Stimulated activated naive CD8-positive, alpha-beta T cell treated with anti-CD3 and anti-CD28 coated beads, Interleukin-15, Interleukin-2, amounts not matched to agents 100 U/mL and 50 U/mL, for 24 hours (primary cell): ENCODE results near the gene DTNBP1.
"Not testable (repeated sequence)": the region's sequence is repeated elsewhere in the genome, so short reads cannot be mapped to it uniquely, and the experiment has no call there.

Experiments used
- ATAC-seq: fragments of 150-1000 bp; cut with Tn5 transposase; one replicate; pipeline ENCODE4 v1.10.0; 2021
- DNase-seq: peaks from one replicate; pipeline ENCODE4 v3.0.0; 2021

DTNBP1 gene

GRCh38 chr6:15556711-15557110 is 106.1 kb downstream of the DTNBP1 start:
- ATAC-seq (no peak), DNase-seq (no peak)

- ATAC-seq (no peak), DNase-seq (no peak)
Observed at GRCh38 chr6:15555101-15556038, 107.5 kb downstream of the DTNBP1 start.

- DNase-seq: no peak
Observed at GRCh38 chr6:15554728-15555100, 108.1 kb downstream of the DTNBP1 start.

GRCh38 chr6:15553736-15554294 is 109.0 kb downstream of the DTNBP1 start:
- DNase-seq (no peak), ATAC-seq (no peak)

More at GRCh38 chr6:15554728-15555100, 108.1 kb downstream of the DTNBP1 start:
- no peak for ATAC-seq

GRCh38 chr6:15553031-15553430 is 109.8 kb downstream of the DTNBP1 start:
- ATAC-seq (no peak), DNase-seq (no peak)

GRCh38 chr6:15551798-15552197 is 111.0 kb downstream of the DTNBP1 start:
- no peak for DNase-seq
- no peak for ATAC-seq

GRCh38 chr6:15551262-15551661 is 111.6 kb downstream of the DTNBP1 start:
- no peak for DNase-seq
- no peak for ATAC-seq

- ATAC-seq (no peak), DNase-seq (no peak)
Observed at GRCh38 chr6:15550546-15551123, 112.2 kb downstream of the DTNBP1 start.

GRCh38 chr6:15549371-15549770 is 113.5 kb downstream of the DTNBP1 start:
- DNase-seq: no peak
- ATAC-seq: no peak

GRCh38 chr6:15547400-15547799 is 115.4 kb downstream of the DTNBP1 start:
- ATAC-seq: no peak
- DNase-seq: no peak

GRCh38 chr6:15546591-15546990 is 116.2 kb downstream of the DTNBP1 start:
- no peak for DNase-seq
- no peak for ATAC-seq

- DNase-seq (no peak), ATAC-seq (no peak)
Observed at GRCh38 chr6:15544321-15544900, 118.4 kb downstream of the DTNBP1 start.

- DNase-seq, ATAC-seq: not testable (repeated sequence)
Observed at GRCh38 chr6:15543332-15543917, 119.4 kb downstream of the DTNBP1 start.

GRCh38 chr6:15539722-15540270 is 123.0 kb downstream of the DTNBP1 start:
- DNase-seq (no peak), ATAC-seq (no peak)

GRCh38 chr6:15538766-15539495 is 123.9 kb downstream of the DTNBP1 start:
- ATAC-seq (no peak), DNase-seq (no peak)

- DNase-seq (no peak), ATAC-seq (no peak)
Observed at GRCh38 chr6:15538106-15538505, 124.7 kb downstream of the DTNBP1 start.

GRCh38 chr6:15536198-15536955 is 126.5 kb downstream of the DTNBP1 start:
- DNase-seq (no peak), ATAC-seq (no peak)

GRCh38 chr6:15535495-15536197 is 127.2 kb downstream of the DTNBP1 start:
- DNase-seq: no peak
- ATAC-seq: no peak

GRCh38 chr6:15534974-15535373 is 127.9 kb downstream of the DTNBP1 start:
- no peak for ATAC-seq
- no peak for DNase-seq

- ATAC-seq (no peak), DNase-seq (no peak)
Observed at GRCh38 chr6:15533379-15534026, 129.3 kb downstream of the DTNBP1 start.
